T47D (cell line): Measurements from ENCODE around the gene CDC42SE1.
A peak's percentile ranks its signal among the peaks of the same experiment; 100 is the strongest.
"Not testable (repeated sequence)": the region's sequence is repeated elsewhere in the genome, so short reads cannot be mapped to it uniquely, and the experiment has no call there.

Experiments used
- DNase-seq, 2 experiments: peaks; one replicate each; pipeline versions ENCODE4 v3.0.0 to v3.0.0-alpha.2; 2011 to 2012; ENCODE audit warnings: low read depth in 1 of 2, low spot score in 1 of 2
- JUND ChIP-seq: IDR thresholded peaks from 2 replicates; pipeline ENCODE4 v1.6.1; 2012; ENCODE audit warnings: low read depth
- in situ Hi-C: cut with HindIII; loops from 2 replicates; pipeline ENCODE4 v1.10.0; 2016; ENCODE audit warnings: low sequenced_read_pairs, low pct_unique_long_range_greater_than_20kb

Gene CDC42SE1, protein sequence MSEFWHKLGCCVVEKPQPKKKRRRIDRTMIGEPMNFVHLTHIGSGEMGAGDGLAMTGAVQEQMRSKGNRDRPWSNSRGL

DNA sequence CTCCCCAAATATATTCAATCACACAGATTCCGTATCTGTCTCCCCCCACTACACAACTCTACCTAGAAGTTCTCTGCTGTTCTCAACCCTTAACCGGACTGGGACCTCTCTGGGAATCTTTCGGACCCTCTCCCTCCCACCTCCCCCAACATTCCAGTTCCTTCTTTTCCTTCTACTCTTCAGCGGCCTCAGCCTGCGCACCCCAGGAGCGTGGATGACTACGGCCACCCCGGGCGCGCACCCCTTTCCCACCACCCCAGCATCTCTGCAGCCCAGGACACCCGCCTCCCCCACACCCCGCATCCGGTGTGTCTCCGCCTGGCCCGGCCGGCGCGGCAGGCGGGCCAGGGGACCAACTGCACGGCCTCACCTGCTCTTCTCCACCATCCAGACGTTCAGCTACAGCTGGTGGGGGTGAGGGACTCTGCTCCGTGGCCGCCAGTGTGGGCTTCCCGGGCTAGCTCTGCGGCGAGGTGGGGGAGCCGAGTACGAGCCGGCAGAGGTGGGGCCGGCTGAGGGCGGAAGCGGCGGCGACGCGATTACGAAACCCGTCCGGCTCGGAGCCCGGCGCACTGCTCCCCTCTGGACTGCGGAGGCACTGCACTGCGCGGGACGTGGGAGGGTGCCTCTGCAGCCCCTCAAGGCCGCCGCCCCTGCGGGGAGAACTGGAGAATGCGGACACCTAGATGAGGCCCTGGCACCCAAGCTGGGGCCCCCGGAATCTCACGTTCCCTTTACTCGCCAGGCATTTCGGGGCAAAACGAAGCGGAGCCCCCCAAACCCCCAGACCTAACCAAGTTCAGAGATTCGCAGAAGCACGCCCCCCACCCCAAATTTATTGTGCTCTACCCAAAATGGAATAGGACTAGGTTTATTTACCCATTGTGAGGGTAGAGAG lies at the start of gene CDC42SE1:
TSS of gene CDC42SE1 (minus strand) at position 514 of the 898 bp plus-strand sequence. CDS start 3,892 bp downstream, outside the sequence.
- in situ Hi-C loops = no loop called here
- TF ChIP-seq JUND = no peak
- peak; percentile 86 to 88 for DNase-seq

DNA sequence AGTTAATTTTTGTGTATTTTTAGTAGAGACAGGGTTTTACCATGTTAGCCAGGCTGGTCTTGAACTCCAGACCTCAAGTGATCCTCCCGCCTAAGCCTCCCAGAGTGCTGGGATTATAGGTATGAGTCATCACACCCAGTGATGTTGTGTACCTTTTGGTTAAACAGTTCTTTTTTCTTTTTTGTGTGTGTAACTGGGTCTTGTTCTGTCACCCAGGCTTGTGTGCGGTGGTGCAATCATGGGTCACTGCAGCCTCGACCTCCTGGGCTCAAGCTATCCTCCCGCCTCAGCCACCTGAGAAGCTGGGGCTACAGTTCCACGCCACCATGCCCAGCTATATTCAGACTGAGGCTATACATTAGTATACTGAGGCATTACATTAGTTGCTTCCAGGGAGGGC lies 48.9 kb upstream of the CDC42SE1 start:
- no peak for TF ChIP-seq JUND
- in situ Hi-C loops = no loop called here
- no peak for DNase-seq

DNA sequence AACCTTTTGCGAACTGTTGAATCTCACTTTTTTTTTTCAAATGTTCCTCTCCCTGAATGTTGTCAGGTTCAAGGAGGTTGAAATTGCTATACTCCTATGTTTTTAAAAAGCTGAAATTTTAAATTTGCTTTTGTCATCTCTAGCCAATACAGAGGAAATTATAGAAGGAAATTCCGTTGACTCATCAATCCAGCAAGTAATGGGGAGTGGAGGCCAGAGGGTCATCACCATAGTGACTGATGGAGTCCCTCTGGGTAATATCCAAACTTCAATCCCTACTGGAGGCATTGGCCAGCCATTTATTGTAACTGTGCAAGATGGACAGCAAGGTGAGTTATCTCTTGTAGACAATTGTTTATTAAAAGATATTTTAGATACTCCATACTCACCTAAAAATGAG lies 47.5 kb upstream of the CDC42SE1 start:
- TF ChIP-seq JUND = no peak
- no peak for DNase-seq
- in situ Hi-C loops = no loop called here

DNA sequence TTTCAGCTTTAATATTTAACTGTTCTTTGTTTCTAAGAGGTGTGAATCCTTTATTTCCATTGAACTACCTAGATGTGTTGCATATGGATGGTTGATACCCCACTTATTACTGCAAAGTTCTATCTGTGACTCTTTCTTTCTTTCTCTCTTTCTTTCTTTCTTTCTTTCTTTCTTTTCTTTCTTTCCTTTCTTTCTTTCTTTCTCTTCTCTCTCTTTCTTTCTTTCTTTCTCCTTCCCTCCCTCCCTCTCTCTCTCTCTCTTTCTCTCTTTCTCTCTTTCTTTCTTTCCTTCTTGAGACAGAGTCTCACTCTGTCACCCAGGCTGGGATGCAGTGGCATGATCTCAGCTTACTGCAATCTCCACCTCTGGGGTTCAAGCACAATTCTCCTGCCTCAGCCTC lies 45.2 kb upstream of the CDC42SE1 start:
- no peak for DNase-seq
- TF ChIP-seq JUND = no peak
- in situ Hi-C loops = no loop called here

DNA sequence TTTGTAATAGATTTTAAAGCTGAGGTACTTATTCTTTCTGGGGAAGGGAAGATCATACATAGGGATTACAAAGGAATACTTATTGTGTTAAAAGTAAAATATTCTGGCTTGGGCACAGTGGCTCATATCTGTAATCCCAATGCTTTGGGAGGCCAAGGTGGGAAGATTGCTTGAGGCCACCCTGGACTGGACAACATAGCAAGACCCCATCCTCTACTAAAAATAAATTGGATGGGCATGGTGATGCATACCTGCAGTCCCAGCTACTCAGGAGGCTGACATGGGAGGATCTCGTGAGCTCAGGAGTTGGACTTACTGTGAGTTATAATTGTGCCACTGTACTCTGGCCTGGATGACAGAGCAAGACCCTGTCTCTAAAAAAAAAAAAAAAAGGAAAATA lies 38.7 kb upstream of the CDC42SE1 start:
- TF ChIP-seq JUND = no peak
- in situ Hi-C loops = no loop called here
- no peak for DNase-seq

DNA sequence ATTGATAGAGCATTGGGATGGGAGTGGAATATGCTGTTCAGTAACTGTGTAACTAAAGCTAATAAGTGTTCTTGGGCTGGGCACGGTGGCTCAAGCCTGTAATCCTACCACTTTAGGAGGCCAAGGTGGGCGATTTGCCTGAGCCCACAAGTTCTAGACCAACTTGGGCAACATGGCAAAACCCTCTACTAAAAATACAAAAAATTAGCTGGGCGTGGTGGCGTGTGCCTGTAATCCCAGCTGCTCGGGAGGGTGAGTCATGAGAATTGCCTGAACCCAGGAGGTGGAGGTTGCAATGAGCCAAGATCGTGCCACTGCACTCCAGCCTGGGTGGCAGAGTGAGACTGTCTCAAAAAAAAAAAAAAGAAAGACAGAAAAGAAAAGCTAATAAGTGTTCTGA lies 38.0 kb upstream of the CDC42SE1 start:
- DNase-seq, in situ Hi-C loops: not testable (repeated sequence)

DNA sequence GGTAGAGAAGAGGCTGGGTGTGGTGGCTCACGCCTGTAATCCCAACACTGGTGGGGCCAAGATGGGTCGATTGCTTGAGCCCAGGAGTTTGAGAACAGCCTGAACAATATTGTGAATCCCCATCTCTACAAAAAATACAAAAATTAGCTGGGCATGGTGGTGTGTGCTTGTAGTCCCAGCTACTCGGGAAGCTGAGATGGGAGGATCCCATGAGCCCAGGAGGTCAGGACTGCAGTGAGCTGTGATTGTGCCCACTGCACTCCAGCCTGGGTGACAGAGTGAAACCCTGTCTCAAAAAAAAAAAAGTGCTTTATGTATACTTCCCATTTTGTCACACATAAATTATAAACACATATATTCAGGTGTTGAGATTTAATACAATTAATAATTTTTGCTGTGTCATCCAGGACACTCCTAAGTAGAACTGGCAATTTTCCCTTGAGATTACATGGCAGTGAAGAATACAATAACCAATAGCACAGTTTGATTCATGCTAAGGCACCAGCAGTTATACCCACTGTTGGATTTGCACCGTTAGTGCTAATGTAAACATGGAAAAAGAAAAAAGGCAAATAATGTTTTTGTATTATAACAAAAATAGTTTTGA lies 26.6 kb upstream of the CDC42SE1 start:
- in situ Hi-C loops = no loop called here
- no peak for DNase-seq
- TF ChIP-seq JUND = no peak

DNA sequence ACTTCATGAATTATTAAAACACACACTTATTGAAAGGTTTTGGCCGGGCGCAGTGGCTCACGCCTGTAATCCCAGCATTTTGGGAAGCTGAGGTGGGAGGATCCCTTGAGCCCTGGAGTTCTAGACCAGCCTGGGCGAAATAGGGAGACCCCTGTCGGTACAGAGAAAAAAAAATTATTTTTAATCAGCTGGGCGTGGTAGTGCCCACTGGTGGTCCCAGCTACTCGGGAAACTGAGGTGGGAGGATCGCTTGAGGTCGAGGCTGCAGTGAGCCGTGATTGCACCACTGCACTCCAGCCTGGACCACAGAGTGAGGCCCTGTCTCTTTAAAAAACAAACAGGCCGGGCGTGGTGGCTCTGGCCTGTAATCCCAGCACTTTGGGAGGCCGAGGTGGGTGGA lies 12.8 kb upstream of the CDC42SE1 start:
- TF ChIP-seq JUND = no peak
- in situ Hi-C loops = no loop called here
- no peak for DNase-seq

DNA sequence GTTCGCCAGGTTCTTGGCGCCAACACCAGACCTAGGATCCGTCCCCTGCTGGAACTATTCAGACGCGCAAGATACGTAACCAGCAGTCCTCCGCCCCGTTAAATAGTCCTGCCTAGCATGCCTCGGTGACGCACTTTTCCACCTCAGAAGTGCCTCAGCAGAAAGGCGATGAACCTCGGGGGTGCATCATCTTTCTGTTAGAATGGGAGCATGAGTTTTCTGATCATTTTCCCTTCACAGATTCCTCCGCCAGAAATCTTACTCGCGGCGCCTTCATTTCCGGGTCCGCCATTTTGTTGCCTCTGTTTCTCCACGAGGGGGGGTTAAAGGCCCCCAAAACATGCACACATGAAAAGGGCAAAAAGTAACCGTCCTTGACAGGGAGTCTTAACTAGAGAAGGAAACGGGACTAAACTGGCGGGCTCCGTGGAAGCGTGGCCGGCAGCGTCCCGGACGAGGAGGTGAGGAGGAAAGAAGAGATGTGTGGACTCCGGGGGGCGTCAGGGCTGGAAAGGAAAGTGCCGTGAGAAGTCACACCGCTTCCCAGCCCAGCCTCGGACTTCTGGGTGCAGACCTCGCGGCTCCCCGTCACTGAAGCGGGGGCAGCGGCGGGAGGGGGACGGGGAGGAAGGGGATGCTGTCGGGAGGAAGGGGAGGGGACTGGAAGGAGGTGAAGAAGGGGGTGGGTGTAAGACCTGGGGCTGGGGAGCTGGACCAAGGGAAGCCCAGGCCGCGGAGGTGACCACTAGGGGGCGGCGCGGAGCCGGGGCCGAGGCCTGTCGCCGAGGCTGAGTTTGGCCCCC lies 11.3 kb upstream of the CDC42SE1 start, which contains the start of gene GABPB2:
TSS of gene GABPB2 (plus strand) at position 288 of the 803 bp plus-strand sequence. CDS start 17,429 bp downstream, outside the sequence.
- peak; percentile 71 for TF ChIP-seq JUND
- in situ Hi-C loops = no loop called here
- DNase-seq = peak; percentile 83 to 97

DNA sequence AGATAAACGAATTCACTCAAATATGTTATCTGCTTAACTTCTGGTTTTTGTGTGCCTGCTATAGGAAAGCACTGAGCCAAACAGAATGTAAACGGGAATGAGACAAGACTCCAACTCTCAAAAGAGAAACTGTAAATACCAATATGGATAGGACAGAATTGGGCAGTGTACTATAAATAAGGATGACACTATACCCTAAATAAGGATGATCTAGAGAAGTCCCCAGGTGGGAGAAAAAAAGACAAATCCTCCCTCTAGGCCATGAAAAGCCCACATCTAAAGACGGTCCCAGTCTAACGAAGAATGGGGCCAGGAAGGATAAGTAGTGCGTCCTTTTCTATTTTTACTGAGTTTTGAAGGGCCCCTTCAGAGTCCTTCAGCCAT lies 9.7 kb upstream of the CDC42SE1 start:
- no peak for TF ChIP-seq JUND
- in situ Hi-C loops = no loop called here
- DNase-seq = no peak

DNA sequence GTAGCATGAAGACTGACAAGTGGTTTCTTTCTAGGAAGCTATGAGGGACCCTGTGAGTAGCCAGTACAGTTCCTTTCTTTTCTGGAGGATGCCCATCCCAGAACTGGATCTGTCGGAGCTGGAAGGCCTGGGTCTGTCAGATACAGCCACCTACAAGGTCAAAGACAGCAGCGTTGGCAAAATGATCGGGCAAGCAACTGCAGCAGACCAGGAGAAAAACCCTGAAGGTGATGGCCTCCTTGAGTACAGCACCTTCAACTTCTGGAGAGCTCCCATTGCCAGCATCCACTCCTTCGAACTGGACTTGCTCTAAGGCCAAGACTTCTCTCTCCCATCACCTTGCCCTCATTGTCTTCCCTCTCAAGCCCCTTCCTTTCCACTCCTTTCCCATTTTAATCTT lies 7.8 kb upstream of the CDC42SE1 start:
- in situ Hi-C loops = no loop called here
- TF ChIP-seq JUND = no peak
- no peak for DNase-seq

DNA sequence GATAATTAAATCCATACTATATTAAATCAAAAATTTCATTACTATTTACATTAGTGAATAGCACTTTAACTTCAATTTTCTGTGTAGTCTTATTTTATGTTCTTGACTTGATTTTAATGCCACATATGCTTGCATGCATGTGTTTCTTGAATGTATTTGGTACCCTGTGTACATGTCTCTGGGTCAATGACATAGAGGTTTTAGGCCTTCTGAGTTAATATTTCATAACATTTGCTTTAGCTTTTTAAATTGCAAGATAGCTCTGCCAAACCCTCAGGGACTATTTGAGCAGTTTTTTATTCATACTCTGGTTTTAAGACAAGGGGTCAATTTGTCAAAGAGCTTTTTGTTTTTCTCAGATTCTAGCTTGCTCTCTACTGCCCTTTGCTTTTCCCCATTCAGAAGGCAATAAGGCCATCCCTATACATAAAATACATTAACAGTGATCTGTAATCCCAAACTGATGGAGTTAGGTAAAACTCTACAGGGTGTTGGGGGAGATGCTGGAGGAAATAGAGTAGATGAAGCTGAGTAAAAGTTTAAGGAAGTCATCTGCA lies 5.7 kb upstream of the CDC42SE1 start:
- DNase-seq = no peak

More for the DNA sequence above, 5.7 kb upstream of the CDC42SE1 start:
- no peak for TF ChIP-seq JUND
- in situ Hi-C loops = no loop called here
